NCI-H2196 (cell line): ENCODE data around the gene FKBP11.

Experiments
- DNase-seq: peaks from one replicate; lab custom pipeline; 2025; ENCODE audit not compliant: unreplicated experiment; lab: John Stamatoyannopoulos, UW

FKBP11 gene

GRCh38 chr12:48925304-48926011 is at the start of gene FKBP11:
Gene FKBP11 (minus strand): TSS chr12:48925492. CDS start chr12:48925428, 64 bp downstream.
- DNase-seq = no peak

DNA sequence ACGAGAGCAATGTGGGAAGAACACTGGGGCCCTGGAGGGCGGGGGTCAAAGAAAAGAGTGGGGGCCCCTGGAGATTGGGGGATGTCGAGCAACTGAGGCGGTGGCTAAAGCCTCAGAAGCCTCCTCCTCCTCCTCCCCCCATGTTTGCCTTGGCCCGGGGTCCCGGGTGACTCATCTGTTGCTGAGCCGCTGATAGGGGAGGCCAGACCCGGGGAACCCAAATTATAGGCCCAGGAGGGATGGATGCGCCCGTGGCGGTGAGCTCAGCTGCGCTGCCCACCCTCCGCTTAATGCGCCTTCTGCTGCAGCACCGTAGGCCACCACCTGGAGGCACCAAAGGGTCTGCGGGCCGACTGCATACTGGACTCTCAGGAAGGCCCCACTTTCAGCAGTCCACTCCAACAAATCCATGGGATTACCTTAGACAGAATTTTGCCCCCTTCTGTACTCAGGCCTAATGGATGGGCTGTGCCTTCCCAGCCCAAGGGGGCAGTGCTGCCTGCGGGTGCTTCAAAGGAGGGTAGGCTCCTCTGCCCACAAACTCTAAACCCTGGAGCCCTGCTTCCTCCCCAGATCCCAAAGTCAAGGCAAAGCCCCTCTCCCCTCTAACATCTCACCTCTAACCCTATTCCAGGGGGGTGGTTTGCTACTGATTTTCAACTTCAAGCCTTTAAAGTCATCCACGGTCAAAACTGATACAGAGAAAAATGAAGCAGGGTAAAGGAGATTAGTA is 48.8 kb upstream of the FKBP11 start:
- no peak for DNase-seq

- DNase-seq = no peak
Measured at GRCh38 chr12:48973531-48973930, 48.2 kb upstream of the FKBP11 start.

GRCh38 chr12:48972952-48973483 is 47.7 kb upstream of the FKBP11 start:
- no peak for DNase-seq

DNA sequence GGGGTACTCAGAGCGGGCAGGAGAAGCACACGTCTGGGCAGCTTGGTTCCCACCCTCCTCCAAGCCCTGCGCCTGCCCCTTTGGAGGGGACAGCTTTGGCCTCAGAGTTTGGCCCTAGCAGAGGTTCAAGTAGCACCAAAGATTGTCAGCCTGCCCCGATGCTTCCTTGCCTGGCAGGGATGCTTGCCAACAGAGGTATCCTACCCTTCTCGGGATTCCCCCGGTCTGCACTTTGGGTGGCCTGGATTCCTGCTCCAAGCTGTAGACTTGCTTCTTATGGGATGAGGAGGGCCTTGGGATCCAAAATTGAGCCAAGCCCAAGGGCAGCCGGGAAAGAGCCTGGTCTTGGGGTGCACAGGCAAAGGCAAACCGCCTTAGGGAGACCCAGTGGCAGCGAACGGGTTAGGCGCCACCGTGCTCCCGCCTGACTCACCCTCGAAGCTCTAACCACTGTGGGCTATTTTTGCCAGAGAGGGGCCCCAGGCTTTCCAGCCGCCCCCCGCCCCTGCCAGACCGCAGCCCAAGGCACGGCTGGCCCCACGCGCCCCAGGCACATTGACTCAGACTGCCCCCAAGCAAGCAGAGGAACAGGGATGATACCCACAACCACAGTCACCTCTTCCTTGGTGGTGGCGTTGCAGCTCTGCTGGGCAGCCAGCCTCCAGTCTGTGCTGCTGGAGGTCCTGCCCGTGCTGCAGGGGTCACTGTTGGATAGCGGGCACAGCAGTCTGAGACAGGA is 47.1 kb upstream of the FKBP11 start:
- no peak for DNase-seq

DNA sequence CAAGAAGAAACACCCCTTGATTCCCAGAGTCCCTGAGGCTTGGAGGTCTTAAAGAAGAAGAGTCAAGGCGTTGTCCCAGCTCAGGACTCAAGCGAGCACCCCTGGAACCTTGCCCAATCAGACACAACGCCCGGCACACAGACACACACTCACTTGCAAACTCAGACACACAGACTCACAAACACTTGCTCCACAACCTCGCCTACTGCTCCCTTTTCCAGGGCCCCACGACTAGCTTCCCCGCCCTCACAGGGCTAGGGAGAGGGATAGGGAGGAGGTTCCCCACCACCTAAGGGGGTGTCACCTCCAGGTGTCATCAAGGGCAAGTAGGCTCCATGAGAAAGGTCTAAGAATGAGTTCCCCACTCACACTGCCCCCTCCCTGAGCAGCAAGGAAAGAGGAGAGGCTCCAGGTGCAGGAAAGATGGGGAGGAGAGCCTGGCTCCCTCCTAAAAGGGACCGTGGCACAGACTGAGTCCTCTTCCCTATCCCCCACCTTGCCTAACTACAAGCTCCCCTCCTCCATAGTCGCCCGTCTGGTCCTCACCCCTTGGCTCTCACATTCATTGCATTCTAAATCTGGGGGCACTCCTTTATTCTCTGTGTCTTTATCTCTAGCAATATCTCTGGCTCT is 45.5 kb upstream of the FKBP11 start:
- no peak for DNase-seq

GRCh38 chr12:48969833-48970701 is 44.8 kb upstream of the FKBP11 start:
- DNase-seq = no peak

- no peak for DNase-seq
Measured at GRCh38 chr12:48969160-48969771, 44.0 kb upstream of the FKBP11 start.

DNA sequence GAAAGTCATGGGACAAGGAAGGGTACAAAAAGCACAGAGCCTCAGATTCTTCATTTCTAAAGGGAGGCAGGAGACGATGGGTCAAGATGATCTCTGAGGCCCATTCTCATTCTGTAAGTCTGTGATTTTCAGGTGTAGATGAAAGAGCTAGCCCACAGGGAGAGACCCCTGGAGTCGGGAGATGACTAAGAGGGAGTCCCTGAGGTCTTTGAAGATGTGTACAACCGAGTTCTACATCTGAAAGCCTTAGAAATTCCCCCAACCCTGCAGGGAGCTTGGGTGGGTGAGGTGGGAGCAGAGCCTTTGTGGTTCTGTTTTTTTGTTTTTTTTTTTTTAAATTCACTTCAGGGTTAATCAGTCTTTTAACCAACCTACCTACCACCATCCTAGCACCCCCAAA is 43.2 kb upstream of the FKBP11 start:
- DNase-seq = no peak

GRCh38 chr12:48967991-48968390 is 42.7 kb upstream of the FKBP11 start:
- DNase-seq = no peak

DNA sequence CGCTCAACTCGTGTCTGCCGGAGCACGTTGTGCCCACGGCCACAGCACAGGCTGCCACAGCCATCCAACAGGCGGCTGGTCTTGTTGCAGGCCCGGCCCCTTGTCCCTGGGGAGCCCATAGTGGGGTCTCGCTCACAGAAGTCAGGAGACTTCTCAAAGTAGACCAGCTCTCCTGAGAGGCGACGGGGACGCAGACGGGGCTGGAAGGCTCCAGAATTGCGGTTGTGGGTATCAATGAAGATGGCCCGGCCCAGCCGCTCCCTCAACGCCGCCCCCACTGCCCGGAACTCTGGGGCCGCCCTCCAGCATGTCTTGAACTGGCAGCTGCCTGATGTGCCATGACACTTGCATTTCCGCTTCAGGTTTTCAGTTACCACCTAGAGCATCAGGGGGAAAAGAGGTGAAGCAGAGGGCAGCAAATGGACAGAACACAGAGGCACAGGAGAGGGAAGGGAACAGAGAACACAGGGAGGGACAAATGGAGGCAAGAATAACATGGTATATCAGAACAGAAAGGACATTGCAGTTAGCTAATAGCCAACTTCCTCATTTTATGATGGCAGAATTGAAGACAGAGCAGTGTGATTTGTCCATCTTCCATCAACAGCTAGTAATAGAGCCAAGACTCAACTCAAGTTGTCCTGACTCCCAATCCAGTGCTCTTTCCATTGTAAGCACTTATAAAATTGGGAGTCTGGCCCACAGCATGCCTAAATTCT is 41.0 kb upstream of the FKBP11 start:
- DNase-seq = no peak

DNA sequence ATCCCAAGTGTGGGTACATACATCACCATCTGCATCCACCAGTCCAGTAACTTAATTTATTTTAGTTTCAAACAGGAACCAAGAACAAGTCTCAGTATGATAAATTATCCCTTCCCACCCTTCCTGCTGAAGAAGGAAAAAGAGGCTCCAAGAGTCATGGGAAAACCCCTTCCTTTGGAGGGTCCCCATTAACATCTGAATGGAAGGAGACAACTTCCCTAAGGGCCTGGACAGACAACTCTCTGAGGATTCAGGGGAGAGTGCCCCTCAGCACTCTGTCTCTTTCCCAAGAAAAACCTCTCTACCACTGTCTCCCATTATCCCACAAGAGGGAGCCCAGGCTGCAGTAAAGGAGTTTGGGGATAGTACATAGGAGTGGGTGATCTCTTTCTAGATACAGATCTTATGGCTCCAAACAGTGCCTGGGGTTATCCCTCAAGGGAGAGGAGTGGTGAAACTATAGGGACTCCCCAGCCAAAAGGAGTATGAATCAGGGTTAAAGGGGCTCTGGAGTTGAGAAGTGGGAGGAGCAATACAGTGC is 40.1 kb upstream of the FKBP11 start:
- DNase-seq = no peak

DNA sequence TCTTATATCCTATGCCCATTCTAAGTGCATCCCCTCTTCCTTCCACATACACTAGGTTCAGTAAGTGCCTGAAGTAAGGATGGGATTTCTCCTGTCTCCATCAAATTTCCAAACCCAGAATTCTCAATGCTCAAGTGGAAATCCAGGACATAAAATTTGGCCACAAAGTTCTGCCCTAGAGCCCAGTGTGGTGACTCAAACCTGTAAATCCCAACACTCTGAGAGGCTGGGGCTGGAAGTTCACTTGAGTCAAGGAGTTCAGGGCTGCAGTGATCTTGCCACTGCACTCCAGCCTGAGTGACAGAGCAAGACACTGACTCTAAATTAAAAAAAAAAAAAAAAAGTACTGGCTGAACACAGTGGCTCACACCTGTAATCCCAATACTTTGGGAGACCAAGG is 36.5 kb upstream of the FKBP11 start:
- DNase-seq = no peak

- DNase-seq = no peak
Measured at GRCh38 chr12:48961331-48961730, 36.0 kb upstream of the FKBP11 start.

DNA sequence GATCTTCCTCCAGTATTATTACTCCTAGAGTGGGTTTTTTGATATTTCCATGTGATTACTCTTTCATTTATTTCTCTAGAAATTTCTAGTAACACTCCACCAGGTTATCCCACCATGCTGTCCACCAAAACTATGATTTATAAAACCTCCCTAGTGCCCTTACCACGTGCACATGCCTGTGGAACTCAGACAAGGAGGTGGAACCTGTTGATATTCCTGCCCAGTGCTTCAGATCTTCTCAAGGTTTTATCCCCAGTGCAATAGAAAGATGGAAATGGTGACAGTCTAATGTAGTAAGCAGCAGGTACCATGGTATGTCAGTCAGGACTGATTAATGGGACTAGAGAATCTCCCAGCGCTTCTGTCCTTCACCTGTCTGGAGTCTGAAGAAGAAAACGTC is 35.5 kb upstream of the FKBP11 start:
- DNase-seq = no peak

DNA sequence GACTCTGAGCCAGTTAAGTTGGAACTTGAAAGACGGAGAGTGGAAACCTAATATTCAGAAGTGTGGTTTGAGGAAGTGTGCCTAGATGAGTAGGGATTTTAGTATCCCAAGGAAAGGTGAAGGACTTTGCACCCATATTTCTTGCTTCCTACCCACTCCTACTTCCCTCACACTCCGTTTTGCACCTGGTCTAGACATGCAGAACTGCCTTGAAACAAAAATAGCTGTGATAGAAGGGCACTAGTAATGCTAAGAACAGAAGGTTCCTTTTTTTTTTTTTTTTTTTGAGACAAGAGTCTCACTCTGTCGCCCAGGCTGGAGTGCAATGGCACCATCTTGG is 32.7 kb upstream of the FKBP11 start:
- no peak for DNase-seq

- peak; percentile 96 for DNase-seq
Measured at GRCh38 chr12:48957141-48958048, 32.1 kb upstream of the FKBP11 start, which contains the start of gene ARF3. Gene ARF3 (minus strand): TSS chr12:48957487. CDS start chr12:48941095, 16,392 bp downstream.
